GM12872 (cell line): ENCODE results near the gene SYNGR1.

Experiments used
- CTCF ChIP-seq: IDR thresholded peaks from 3 replicates; pipeline ENCODE4 v1.5.1; 2011; ENCODE audit warnings: low read depth, mild to moderate bottlenecking, low read length, moderate library complexity; ENCODE audit not compliant: insufficient read depth

The SYNGR1 gene

DNA sequence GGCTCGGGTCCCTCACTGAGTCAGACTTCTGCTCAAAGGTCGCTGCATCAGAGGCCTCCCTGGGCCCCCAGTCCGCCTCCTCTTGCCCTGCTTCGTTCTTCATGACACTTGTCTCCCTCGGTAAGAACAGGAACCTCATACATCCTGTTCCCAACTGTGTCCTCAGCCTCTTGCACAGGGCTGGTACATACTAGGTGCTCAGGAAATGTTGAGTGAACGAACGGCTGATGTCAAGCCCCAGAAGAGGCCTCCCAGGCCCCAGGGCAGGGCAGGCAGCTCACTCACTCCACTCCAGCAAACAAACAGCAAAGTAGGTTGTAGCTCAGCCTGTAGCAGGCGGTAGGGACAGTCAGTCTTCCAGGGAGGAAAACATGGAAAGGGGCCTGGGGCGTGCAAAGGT lies 17.2 kb downstream of the SYNGR1 start:
- TF ChIP-seq CTCF, result no peak

DNA sequence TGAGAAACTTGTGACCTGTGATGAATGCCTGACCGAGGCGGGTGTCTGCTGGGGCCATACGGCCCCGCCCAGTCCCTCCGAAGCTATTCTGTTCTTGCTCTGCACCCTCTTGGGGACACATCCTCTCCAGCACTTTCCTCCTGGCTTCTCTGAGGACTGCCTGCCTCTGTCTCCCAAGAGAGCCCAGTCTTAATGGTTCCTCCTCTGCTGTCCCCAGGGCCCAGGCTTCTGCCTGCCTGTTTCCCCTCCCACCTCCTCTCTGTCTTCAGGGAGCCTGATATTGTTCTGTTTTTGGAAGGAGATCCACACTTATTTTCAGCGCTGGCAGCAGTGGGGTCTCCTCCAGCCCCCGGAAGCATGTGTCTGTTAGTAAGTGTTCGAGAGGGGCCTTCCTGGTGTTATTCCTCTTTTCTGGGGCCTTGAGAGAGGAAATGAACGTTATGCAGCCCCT lies 18.7 kb downstream of the SYNGR1 start:
- no peak for TF ChIP-seq CTCF

DNA sequence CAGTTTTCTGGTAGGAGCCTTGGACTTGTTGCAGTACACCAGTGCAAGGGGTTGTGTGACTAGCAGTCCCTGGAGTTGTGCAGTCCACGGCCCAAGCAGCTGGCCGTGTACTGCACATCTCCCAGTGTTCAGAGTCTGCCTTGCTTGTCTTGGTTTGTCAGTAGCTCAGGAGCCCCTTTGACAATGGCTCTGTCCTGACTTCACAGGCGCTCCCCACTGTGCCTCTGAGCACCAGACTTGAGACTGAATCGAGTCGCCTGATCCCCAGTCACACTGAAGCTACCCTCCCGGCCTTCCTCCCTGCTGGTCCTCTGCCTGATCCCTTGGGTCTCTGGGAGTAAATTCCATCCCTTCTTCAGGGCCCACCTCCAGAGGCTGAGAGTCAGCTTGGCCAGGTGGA lies 19.4 kb downstream of the SYNGR1 start:
- TF ChIP-seq CTCF, result no peak

DNA sequence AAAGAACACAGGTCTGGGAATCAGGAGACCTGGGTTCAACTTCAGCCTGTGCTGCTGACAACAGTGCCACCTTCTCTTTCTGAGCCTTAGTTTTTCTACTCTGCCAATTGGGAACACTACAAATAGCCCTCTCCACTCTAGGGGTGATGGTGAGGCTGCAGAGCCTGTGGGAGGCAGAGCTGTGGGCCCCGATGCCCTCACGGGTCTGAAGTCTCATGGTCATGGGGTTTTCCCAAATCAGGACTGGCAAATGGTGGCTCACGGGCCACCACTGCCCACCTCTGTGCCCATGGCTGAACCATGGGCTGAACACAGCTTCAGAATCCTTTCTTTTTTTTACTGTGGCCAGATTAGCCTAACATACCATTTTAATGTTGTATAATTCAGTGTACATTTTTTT lies 19.8 kb downstream of the SYNGR1 start:
- no peak for TF ChIP-seq CTCF

- no peak for TF ChIP-seq CTCF
Observed at GRCh38 chr22:39371732-39372131, 21.9 kb downstream of the SYNGR1 start.

- no peak for TF ChIP-seq CTCF
Observed at GRCh38 chr22:39374191-39374590, 24.4 kb downstream of the SYNGR1 start.

DNA sequence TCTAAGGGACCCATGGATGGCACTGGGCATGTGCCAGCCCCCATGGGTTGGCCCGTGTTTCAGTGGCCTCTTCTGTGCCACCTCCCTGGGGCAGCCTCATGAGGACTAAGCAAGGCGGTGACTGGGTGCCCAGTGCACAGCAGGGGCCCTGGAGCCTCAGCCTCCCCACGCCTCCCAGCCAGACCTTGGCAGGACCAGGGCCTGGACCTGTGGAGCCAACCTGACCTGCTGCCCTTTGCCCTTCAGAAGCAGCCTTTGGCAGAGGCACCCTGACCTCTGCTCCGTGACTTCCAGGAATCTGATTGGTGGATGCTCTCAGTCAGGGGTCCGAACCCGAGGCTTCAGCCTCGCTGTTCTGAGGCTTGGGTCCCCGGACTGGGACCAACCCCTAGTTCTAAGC lies 25.0 kb downstream of the SYNGR1 start:
- TF ChIP-seq CTCF, result no peak

- no peak for TF ChIP-seq CTCF
Observed at GRCh38 chr22:39375646-39376045, 25.9 kb downstream of the SYNGR1 start.
